ENCODE data around the gene RXFP4.
A peak's percentile ranks its signal among the peaks of the same experiment; 100 is the strongest.

The RXFP4 gene

GRCh38 chr1:155961937-155962336 is 20.5 kb downstream of the RXFP4 start:
- DNase-seq = no peak

GRCh38 chr1:155962599-155963211 is 21.3 kb downstream of the RXFP4 start:
- DNase-seq = no peak

- no peak for DNase-seq
Measured at GRCh38 chr1:155964193-155964592, 22.8 kb downstream of the RXFP4 start.

GRCh38 chr1:155966135-155966534 is 24.7 kb downstream of the RXFP4 start:
- DNase-seq = no peak

GRCh38 chr1:155966750-155967149 is 25.3 kb downstream of the RXFP4 start:
- no peak for DNase-seq

GRCh38 chr1:155967341-155968050 is 26.1 kb downstream of the RXFP4 start:
- DNase-seq = no peak

GRCh38 chr1:155968051-155968400 is 26.6 kb downstream of the RXFP4 start:
- no peak for DNase-seq

GRCh38 chr1:155968670-155969069 is 27.2 kb downstream of the RXFP4 start:
- DNase-seq = peak; percentile 88

- DNase-seq = no peak
Measured at GRCh38 chr1:155969377-155969791, 27.9 kb downstream of the RXFP4 start.

- no peak for DNase-seq
Measured at GRCh38 chr1:155970531-155971167, 29.2 kb downstream of the RXFP4 start.

- DNase-seq = no peak
Measured at GRCh38 chr1:155971910-155972809, 30.7 kb downstream of the RXFP4 start.

- DNase-seq = no peak
Measured at GRCh38 chr1:155973723-155974122, 32.3 kb downstream of the RXFP4 start.

GRCh38 chr1:155974208-155975115 is 33.0 kb downstream of the RXFP4 start:
- no peak for DNase-seq

GRCh38 chr1:155975375-155976061 is 34.1 kb downstream of the RXFP4 start:
- DNase-seq = no peak

GRCh38 chr1:155976062-155976912 is 34.8 kb downstream of the RXFP4 start:
- DNase-seq = peak; percentile 86

GRCh38 chr1:155976913-155977689 is 35.7 kb downstream of the RXFP4 start:
- no peak for DNase-seq

GRCh38 chr1:155977690-155978324 is 36.4 kb downstream of the RXFP4 start:
- peak; percentile 74 for DNase-seq

- peak; percentile 85 for DNase-seq
Measured at GRCh38 chr1:155978325-155978972, 37.0 kb downstream of the RXFP4 start, which contains the start of gene ARHGEF2. Gene ARHGEF2 (minus strand): TSS chr1:155978547. CDS start chr1:155978427, 120 bp downstream.
